OCI-LY1 (cell line): ENCODE data around the gene IL26.

ENCODE experiments used
- EZH2 ChIP-seq: fragments of 200-600 bp; sonication (generic), shearing (Covaris generic); IDR thresholded peaks from 2 replicates; pipeline ENCODE4 v1.8.0; 2017; ENCODE audit warnings: borderline replicate concordance, mixed run types, mild to moderate bottlenecking, antibody characterized with exemption, low read length, moderate library complexity, mixed read lengths
- TF ChIP-seq, protein P1 (sequence below): fragments of 200-600 bp; sonication (generic), shearing (Covaris generic); IDR thresholded peaks from 2 replicates; pipeline ENCODE4 v1.5.1; 2017; ENCODE audit warnings: mild to moderate bottlenecking, antibody characterized with exemption, low read length, moderate library complexity, mixed read lengths

GRCh38 chr12:68210875-68211274 lies 14.7 kb downstream of the IL26 start:
- TF ChIP-seq, protein P1, sequence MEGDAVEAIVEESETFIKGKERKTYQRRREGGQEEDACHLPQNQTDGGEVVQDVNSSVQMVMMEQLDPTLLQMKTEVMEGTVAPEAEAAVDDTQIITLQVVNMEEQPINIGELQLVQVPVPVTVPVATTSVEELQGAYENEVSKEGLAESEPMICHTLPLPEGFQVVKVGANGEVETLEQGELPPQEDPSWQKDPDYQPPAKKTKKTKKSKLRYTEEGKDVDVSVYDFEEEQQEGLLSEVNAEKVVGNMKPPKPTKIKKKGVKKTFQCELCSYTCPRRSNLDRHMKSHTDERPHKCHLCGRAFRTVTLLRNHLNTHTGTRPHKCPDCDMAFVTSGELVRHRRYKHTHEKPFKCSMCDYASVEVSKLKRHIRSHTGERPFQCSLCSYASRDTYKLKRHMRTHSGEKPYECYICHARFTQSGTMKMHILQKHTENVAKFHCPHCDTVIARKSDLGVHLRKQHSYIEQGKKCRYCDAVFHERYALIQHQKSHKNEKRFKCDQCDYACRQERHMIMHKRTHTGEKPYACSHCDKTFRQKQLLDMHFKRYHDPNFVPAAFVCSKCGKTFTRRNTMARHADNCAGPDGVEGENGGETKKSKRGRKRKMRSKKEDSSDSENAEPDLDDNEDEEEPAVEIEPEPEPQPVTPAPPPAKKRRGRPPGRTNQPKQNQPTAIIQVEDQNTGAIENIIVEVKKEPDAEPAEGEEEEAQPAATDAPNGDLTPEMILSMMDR = no peak
- no peak for TF ChIP-seq EZH2
